ENCODE measurements around the gene P2RY14.

Gene P2RY14

DNA sequence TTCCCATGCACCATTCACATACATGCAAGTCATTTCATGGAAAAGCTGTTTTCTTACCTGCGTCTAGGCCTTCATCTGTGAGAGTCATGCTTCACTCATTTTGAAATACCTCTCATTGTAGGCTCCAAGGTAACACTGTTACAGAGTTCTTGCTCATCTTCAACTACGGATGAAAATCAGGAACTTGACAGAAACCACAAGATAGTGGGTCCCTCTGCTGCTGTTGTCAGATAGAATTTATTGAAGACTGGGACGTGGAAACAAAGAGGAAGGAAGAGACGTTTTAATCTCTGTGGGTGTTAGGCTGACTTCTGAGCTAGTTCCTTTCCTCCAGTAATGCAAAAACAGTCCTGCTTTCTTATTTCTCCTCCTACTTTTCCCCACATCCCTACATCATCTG lies at the start of gene P2RY14:
TSS of gene P2RY14 (minus strand) at position 313 of the 400 bp plus-strand sequence. CDS start 64,226 bp downstream, outside the sequence.
- no peak for DNase-seq (ENCODE audit: low read depth in 2 of 2)

- no peak for DNase-seq (ENCODE audit: low read depth in 2 of 2)
Observed at GRCh38 chr3:151327571-151328198, 49.3 kb upstream of the P2RY14 start.

- DNase-seq (ENCODE audit: low read depth in 2 of 2): no peak
Observed at GRCh38 chr3:151322511-151322910, 44.2 kb upstream of the P2RY14 start.

GRCh38 chr3:151321526-151321925 lies 43.2 kb upstream of the P2RY14 start:
- DNase-seq (ENCODE audit: low read depth in 2 of 2): no peak

- no peak for DNase-seq (ENCODE audit: low read depth in 2 of 2)
Observed at GRCh38 chr3:151320131-151320530, 41.8 kb upstream of the P2RY14 start.

- DNase-seq (ENCODE audit: low read depth in 2 of 2): no peak
Observed at GRCh38 chr3:151319628-151320027, 41.3 kb upstream of the P2RY14 start.

- no peak for DNase-seq (ENCODE audit: low read depth in 2 of 2)
Observed at GRCh38 chr3:151318991-151319390, 40.6 kb upstream of the P2RY14 start.

DNA sequence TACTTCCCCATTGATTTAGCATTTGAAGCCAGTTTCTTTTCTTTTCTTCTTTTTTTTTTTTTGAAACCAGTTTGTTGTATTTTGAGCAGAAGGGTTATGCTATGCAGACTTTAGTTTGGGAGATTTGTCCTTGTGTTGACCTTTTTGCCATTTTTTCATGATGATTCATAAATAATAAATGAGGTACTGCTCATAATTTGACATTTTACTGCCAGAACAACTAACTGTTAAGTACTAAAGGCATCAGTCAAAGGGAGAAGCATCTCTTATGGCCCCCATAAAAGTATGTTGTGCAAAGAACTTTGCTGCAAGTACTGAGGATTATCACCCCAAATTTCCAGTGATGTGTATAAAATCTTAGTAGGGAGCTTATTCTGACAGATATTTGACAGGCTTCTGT lies 40.0 kb upstream of the P2RY14 start:
- DNase-seq (ENCODE audit: low read depth in 2 of 2): peak in 1 of 2 experiments; percentile 51

DNA sequence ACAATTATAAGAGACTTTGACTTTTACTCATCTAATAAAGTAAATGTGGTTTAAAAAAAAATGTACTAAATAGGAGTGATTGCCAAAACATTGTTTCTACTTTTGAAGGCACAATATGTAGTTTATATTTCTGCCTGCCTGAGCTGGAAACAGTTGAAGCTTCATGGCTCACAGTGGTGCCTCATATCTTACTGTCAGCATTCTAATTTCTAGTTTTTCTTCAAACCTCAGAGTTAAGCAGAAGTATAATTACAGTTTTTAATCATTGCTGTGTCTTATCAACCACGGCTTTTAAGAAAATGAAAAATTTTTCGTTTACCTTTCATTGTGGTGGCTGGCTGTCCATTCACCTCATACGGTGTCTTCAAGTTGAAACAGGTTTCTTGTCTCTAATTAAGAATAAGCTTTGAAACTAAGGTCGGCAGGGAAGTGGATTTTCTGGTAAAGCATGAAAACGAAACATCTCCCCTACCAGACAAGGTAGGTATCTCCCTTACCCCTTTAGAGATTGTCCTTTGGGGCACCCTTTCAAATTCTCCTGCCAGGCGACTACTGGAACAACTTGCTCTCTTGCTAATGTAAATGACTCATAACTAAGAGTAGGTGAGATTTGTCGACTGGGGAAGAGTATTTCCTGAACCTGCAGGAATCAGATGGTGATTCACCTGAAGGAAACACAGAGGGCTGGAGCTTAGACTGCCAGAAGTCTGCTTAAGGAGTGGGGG lies 38.1 kb upstream of the P2RY14 start, which contains the start of gene GPR87:
TSS of gene GPR87 (minus strand) at position 554 of the 725 bp plus-strand sequence. CDS start 16,720 bp downstream, outside the sequence.
- DNase-seq (ENCODE audit: low read depth in 2 of 2): no peak

DNA sequence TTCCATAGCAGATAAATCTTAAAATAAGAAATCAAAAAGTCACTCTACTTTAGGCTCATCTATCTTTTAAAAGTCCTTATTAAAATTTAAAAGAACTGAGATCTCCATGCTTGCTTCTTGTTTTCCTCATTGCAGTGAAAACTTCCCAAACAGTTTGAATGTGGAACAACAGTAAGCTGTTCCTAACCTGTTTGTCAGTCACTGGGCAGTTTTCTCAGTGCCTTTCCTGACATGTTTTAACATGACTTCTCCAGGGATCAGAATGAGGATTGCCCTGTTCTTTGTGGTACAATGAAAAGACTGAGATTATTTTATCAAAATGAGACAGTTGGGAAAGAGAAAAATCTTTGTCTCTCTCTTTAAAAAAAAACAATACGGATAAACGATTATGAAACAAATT lies 37.5 kb upstream of the P2RY14 start:
- no peak for DNase-seq (ENCODE audit: low read depth in 2 of 2)

DNA sequence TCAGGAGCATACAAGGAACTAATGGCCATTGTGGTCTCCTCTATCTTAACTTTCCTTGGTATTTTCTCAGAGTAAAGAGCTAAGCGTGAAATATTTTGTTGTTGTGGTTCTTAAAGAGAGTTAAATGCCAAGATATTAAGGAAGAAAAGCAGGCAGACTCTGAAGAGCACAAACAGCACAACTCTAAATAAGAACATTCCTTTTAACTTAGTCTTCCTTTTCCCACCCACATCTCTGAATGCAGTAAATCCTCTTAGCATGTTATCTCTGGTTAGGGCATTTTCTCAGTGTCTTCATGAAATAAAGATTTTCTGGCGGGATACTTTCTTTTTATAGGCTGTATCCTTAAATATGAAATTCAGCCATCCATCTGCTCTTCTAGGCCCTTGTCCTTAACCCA lies 36.8 kb upstream of the P2RY14 start:
- DNase-seq (ENCODE audit: low read depth in 2 of 2): no peak

GRCh38 chr3:151314593-151314992 lies 36.3 kb upstream of the P2RY14 start:
- no peak for DNase-seq (ENCODE audit: low read depth in 2 of 2)

DNA sequence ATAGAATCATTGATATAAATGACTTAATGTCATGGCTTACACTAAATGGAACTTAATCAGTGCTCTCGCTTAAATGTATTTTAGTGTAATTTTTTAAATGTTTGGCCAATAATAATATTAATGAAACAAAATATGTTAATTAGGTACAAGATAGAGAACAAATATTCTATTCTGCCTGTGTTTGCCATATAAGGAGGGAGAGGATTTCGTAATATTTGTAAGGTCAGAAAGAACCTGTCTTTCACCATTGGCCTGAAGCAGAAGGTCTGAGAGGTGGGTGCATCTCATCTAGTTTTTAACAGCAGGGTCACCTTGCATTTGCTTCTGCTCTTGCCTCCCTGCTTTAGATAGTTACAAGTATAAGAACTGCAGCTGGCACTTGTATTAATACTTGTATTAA lies 35.8 kb upstream of the P2RY14 start:
- DNase-seq (ENCODE audit: low read depth in 2 of 2): no peak

DNA sequence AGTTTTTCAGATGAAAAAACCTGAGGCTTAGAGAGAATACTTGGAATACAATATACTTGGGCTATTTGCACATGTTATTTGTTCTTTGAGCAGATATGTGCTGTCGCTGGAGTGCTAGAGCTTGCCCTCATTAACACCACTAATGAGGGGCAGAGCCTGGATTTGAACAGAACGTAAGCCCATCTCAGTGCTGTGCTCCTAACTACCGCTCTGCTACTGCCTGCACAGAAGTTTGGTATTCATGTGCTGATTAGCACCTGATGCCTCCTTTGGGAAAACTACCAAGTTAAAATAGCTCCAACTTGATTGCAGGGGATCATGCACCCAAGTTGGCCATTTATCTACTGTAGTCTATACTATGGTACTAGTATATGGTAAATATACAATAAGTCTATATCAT lies 34.6 kb upstream of the P2RY14 start:
- no peak for DNase-seq (ENCODE audit: low read depth in 2 of 2)

DNA sequence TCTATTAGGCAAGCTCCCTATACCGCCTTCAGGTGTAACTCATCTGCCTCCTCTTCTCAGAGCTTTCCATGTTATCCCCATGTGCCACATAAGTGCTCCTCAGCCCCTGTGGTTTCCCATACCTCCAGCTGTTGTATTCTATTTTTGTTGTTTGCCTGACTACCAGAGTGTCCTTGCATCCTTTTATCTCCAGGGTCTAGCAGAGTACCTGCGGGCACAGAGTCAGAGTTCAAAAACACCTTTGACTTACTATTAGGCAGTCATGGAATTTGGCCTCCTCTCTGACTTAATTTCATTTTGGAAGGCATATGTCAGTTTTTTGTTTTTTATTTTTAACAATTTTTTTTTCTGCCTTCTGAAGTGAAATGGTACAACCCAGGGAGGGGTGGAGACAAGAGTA lies 31.2 kb upstream of the P2RY14 start:
- DNase-seq (ENCODE audit: low read depth in 2 of 2): no peak

DNA sequence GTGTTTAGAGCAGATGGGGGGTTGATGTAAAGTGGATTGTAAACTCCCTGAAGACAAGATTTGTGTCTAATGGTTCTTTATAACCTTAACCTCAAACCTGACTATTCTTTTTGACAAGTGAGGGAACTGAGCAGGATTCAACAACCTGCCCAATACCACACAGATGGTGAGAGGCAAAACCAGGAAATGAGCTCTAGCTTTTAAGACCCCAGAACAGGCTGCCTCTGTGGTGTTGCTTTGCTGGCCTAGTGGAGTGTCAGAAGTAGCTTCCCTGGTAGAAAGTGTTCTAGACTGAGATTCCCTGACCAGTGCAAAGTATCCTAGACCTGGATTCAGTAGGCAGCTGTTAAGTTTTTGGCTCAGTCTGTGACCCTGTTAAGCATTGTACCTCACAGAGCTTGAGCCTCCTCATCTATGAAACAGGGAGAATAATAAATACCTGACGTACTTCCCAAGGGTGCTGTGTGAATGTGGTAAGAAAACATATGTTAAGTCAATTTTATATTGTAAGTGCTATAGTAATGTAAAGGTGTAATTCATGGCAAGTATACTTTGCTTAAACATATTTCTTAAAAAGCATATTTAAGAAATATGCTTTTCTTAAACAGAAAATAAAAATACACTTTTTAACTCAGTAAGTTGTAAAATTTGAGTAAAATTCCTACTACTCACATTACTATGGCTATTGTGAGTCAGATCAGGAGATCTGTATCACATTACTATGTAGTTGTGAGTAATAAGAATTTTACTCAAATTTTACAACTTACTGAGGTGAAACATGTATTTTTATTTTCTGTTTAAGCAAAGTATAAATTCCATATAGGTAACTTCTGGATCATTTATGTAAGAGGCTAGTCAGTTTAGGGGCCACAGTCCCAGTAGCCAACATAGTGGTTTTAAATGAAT lies 29.5 kb upstream of the P2RY14 start:
- DNase-seq (ENCODE audit: low read depth in 2 of 2): no peak

GRCh38 chr3:151307131-151307530 lies 28.8 kb upstream of the P2RY14 start:
- no peak for DNase-seq (ENCODE audit: low read depth in 2 of 2)

GRCh38 chr3:151306168-151306810 lies 27.9 kb upstream of the P2RY14 start:
- DNase-seq (ENCODE audit: low read depth in 2 of 2): no peak

DNA sequence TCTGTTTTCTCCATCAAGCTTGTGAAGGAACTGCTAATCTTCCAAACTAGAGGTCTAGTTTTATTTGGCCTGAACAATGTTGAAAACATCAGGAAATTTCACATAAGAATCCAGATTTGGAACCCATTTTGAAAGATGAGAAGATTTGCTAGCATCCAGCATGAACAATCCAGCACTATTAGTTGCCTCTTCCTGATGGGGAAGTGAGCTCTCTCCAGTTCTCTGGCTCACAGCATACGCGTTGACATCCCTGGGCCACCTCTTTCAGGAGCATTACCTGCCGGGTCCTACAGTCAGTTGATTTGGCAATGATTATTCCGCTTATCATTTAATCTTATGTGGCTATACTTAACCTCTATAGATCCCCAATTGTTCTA lies 27.4 kb upstream of the P2RY14 start:
- DNase-seq (ENCODE audit: low read depth in 2 of 2): no peak

DNA sequence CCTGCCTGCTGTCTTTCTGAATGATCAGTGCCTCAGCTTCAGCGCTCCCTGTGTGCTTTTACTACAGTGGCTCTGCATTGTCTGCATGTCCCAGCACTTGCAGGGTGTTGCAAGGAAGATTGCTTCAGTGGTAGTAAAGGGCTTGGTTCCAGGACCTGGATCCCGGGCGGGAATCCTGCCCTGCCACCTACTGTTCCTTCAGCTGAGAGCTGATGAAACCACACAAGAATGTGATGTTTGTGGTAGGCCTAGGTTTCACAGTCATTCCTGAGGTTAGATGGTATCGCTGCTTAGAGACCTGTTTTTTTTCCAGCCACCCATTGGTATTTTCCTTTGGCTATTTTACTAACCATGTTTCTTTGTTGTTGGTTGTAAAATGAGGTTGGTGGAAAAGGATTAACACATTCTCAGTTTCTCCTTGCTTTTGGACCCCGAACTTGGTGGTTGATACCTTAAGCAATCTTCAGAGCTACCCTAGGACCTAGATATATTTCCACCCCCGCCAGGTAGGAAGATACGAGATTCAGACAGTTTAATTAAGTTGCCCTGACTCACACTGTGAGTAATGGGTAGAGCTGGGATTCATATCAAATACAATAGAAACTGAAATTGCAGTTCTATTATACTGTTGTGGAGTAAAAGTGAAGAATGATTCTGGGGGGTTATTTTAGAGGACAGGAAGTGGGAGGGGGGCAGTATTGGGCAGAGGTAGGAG lies 26.9 kb upstream of the P2RY14 start:
- peak; percentile 97 for DNase-seq (ENCODE audit: low read depth in 2 of 2)

GRCh38 chr3:151303751-151304150 lies 25.4 kb upstream of the P2RY14 start:
- no peak for DNase-seq (ENCODE audit: low read depth in 2 of 2)

All from fibroblast of skin of left quadriceps (primary cell).